ENCODE data around the gene CCDC80. TPM values are rescaled to one million over a fixed set of nuclear protein-coding genes. Genes with fewer than 3 reads are reported as not detected.

CCDC80 gene
- total and polyA plus RNA-seq, 2 experiments from 2014 or later, result 27.1 to 83.5 TPM

DNA sequence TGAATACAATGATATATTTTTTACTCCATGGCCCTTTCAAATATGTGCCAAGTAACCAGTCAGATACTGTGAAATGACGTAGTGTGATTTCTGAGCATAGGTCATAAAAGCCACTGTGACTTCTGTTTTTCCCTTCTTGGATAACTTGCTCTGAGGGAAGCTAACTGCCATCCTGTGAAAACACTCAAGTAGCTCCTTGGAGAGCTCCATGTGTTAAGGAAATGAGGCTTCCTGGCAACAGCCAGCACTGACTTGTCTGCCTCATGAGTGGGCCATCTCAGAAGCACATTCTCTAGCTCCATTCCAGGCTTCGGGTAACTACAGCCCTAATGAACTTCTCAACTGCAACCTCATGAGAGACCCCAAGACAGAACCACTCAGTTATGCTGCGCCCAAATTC is 9.5 kb upstream of the CCDC80 start:
- Histone ChIP-seq H3K4me2 (no peak overlapping the region), H2AFZ (no peak overlapping the region), H3K36me3 (replicated peaks; ENCODE audit: insufficient read depth, low read depth) (no peaks in the 10 kb centered on the region), H4K20me1 (ENCODE audit: insufficient read depth, poor library complexity, severe bottlenecking) (no peaks in the 10 kb centered on the region), H3K9me3 (ENCODE audit: low read depth) (no peaks in the 10 kb centered on the region), H3K27ac (no peak overlapping the region), H3K4me3 (no peak overlapping the region), H3K27me3 (no peaks in the 10 kb centered on the region), H3K79me2 (no peaks in the 10 kb centered on the region), H3K9me2 (replicated peaks; ENCODE audit: insufficient read depth) (no peaks in the 10 kb centered on the region), H3K4me1 (ENCODE audit: insufficient read depth) (peaks cover 23% of the 10 kb centered on the region)
- no peak for DNase-seq (ENCODE audit: low spot score)
- TF ChIP-seq EZH2phosphoT487 (IDR thresholded peaks at IDR 0.05; ENCODE audit: low read depth, severe bottlenecking, unreplicated experiment) (no peak), EZH2 (IDR thresholded peaks at IDR 0.05; ENCODE audit: borderline replicate concordance) (no peak), CTCF (IDR thresholded peaks at IDR 0.05; ENCODE audit: poor library complexity) (no peak)
- WGBS (ENCODE audit: low lambda C conversion rate, missing lambda C conversion rate), result 93% methylated on average over 3 of the region's 3 CpGs

DNA sequence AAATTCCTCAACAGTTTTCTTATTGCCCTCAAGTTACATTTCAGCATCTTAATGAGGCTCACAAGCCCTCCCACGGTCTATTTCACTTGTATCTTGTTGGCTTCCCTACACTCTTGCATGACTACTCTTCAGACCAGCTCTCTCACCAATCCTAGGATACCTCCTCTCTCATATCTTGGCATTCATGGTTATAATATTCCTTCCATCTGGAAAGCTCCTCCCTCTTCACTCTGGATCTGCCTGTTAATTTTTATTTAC is 8.5 kb upstream of the CCDC80 start:
- 84% methylated on average over 1 of the region's 1 CpG for WGBS (ENCODE audit: low lambda C conversion rate, missing lambda C conversion rate)
- no peak for DNase-seq (ENCODE audit: low spot score)
- Histone ChIP-seq H3K4me2 (no peak overlapping the region), H3K9me3 (ENCODE audit: low read depth) (no peaks in the 10 kb centered on the region), H3K27ac (no peak overlapping the region), H3K4me1 (ENCODE audit: insufficient read depth) (peaks cover 23% of the 10 kb centered on the region), H3K79me2 (no peaks in the 10 kb centered on the region), H4K20me1 (ENCODE audit: insufficient read depth, poor library complexity, severe bottlenecking) (no peaks in the 10 kb centered on the region), H3K27me3 (no peaks in the 10 kb centered on the region), H2AFZ (no peak overlapping the region), H3K9me2 (replicated peaks; ENCODE audit: insufficient read depth) (no peaks in the 10 kb centered on the region), H3K4me3 (no peak overlapping the region), H3K36me3 (replicated peaks; ENCODE audit: insufficient read depth, low read depth) (no peaks in the 10 kb centered on the region)
- no peak for TF ChIP-seq EZH2phosphoT487 (IDR thresholded peaks at IDR 0.05; ENCODE audit: low read depth, severe bottlenecking, unreplicated experiment)
- TF ChIP-seq EZH2 (IDR thresholded peaks at IDR 0.05; ENCODE audit: borderline replicate concordance), result no peak
- no peak for TF ChIP-seq CTCF (IDR thresholded peaks at IDR 0.05; ENCODE audit: poor library complexity)

DNA sequence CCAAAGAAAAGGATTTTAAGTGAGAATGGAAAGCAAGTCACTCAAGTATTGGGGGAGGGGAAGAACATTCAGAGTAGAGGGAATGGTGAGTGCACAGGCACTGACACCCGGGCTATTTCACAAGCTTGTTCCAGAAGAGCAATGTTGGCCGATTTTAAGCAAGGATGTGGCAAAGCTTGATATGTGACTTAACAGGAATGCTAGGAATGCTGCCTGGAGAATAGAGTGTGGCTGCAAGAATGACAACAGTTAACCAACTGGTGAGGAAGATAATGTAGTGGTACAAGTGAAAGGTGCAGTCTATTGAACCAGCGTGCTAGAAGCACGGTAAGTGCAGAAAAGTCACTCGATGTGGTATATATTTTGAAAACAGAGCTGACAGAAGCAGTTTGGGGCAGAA is 6.2 kb upstream of the CCDC80 start:
- no peak for TF ChIP-seq EZH2phosphoT487 (IDR thresholded peaks at IDR 0.05; ENCODE audit: low read depth, severe bottlenecking, unreplicated experiment)
- TF ChIP-seq EZH2 (IDR thresholded peaks at IDR 0.05; ENCODE audit: borderline replicate concordance), result no peak
- TF ChIP-seq CTCF (IDR thresholded peaks at IDR 0.05; ENCODE audit: poor library complexity), result no peak
- Histone ChIP-seq H3K79me2 (no peaks in the 10 kb centered on the region), H3K9me3 (ENCODE audit: low read depth) (no peaks in the 10 kb centered on the region), H3K4me3 (no peak overlapping the region), H3K36me3 (replicated peaks; ENCODE audit: insufficient read depth, low read depth) (no peaks in the 10 kb centered on the region), H3K27ac (peak overlapping the region; percentile 26), H2AFZ (no peak overlapping the region), H3K9me2 (replicated peaks; ENCODE audit: insufficient read depth) (no peaks in the 10 kb centered on the region), H3K4me2 (peak overlapping the region; percentile 36), H3K27me3 (no peaks in the 10 kb centered on the region), H4K20me1 (ENCODE audit: insufficient read depth, poor library complexity, severe bottlenecking) (no peaks in the 10 kb centered on the region), H3K4me1 (ENCODE audit: insufficient read depth) (peaks cover 28% of the 10 kb centered on the region)
- WGBS (ENCODE audit: low lambda C conversion rate, missing lambda C conversion rate), result 26% methylated on average over 5 of the region's 5 CpGs
- DNase-seq (ENCODE audit: low spot score), result peak; percentile 28

GRCh38 chr3:112646623-112647022 is 5.7 kb upstream of the CCDC80 start:
- Histone ChIP-seq H3K79me2 (no peaks in the 10 kb centered on the region), H3K27ac (peak overlapping the region; percentile 26), H3K4me1 (ENCODE audit: insufficient read depth) (peaks cover 32% of the 10 kb centered on the region), H2AFZ (no peak overlapping the region), H3K27me3 (no peaks in the 10 kb centered on the region), H3K4me3 (no peak overlapping the region), H4K20me1 (ENCODE audit: insufficient read depth, poor library complexity, severe bottlenecking) (no peaks in the 10 kb centered on the region), H3K4me2 (peak overlapping the region; percentile 36), H3K9me3 (ENCODE audit: low read depth) (no peaks in the 10 kb centered on the region), H3K9me2 (replicated peaks; ENCODE audit: insufficient read depth) (no peaks in the 10 kb centered on the region), H3K36me3 (replicated peaks; ENCODE audit: insufficient read depth, low read depth) (no peaks in the 10 kb centered on the region)
- no peak for TF ChIP-seq EZH2 (IDR thresholded peaks at IDR 0.05; ENCODE audit: borderline replicate concordance)
- TF ChIP-seq CTCF (IDR thresholded peaks at IDR 0.05; ENCODE audit: poor library complexity), result no peak
- TF ChIP-seq EZH2phosphoT487 (IDR thresholded peaks at IDR 0.05; ENCODE audit: low read depth, severe bottlenecking, unreplicated experiment), result no peak
- 59% methylated on average over 7 of the region's 7 CpGs for WGBS (ENCODE audit: low lambda C conversion rate, missing lambda C conversion rate)
- DNase-seq (ENCODE audit: low spot score), result no peak

Measured in hepatocyte (in vitro differentiated cells).